MM.1S (cell line): ENCODE data around the gene DLL4.

Experiments
- EZH2 ChIP-seq: fragments of 300-600 bp; sonication (generic); optimal IDR thresholded peaks from 2 replicates; pipeline ENCODE3; 2017; ENCODE audit warnings: low read depth, mild to moderate bottlenecking, antibody characterized with exemption, low read length, mixed read lengths
- EZH2phosphoT487 ChIP-seq: fragments of 300-600 bp; sonication (generic); IDR thresholded peaks from 2 replicates; pipeline ENCODE4 v1.6.1; 2018; ENCODE audit warnings: antibody characterized with exemption, low read length
- TF ChIP-seq, protein P1 (sequence below): fragments of 300-600 bp; sonication (generic); IDR thresholded peaks from 2 replicates; pipeline ENCODE4 v1.5.1; 2016; ENCODE audit warnings: antibody characterized with exemption, low read length, mixed read lengths

DNA sequence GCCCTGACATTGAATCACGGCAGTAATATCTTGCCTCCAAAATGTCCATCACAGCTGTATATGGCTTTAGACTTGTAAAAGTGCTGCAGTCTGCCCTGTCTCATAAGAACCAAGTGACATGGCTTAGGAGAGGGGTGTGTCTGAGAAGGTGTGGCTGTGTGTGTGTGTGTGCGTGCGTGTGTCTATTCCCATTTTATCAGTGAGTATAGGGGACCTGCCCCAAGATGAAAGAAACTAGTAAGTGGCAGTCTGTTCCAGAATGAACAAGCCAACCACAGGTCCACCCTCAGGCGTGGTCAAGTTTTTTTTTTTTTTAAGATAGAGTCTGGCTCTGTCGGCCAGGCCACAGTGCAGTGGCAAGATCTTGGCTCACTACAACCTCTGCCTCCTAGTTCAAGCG lies 49.5 kb upstream of the DLL4 start:
- no peak for TF ChIP-seq EZH2
- TF ChIP-seq, protein P1, sequence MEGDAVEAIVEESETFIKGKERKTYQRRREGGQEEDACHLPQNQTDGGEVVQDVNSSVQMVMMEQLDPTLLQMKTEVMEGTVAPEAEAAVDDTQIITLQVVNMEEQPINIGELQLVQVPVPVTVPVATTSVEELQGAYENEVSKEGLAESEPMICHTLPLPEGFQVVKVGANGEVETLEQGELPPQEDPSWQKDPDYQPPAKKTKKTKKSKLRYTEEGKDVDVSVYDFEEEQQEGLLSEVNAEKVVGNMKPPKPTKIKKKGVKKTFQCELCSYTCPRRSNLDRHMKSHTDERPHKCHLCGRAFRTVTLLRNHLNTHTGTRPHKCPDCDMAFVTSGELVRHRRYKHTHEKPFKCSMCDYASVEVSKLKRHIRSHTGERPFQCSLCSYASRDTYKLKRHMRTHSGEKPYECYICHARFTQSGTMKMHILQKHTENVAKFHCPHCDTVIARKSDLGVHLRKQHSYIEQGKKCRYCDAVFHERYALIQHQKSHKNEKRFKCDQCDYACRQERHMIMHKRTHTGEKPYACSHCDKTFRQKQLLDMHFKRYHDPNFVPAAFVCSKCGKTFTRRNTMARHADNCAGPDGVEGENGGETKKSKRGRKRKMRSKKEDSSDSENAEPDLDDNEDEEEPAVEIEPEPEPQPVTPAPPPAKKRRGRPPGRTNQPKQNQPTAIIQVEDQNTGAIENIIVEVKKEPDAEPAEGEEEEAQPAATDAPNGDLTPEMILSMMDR: no peak
- TF ChIP-seq EZH2phosphoT487: no peak
